ENCODE data around the gene EBF3.

Gene EBF3

DNA sequence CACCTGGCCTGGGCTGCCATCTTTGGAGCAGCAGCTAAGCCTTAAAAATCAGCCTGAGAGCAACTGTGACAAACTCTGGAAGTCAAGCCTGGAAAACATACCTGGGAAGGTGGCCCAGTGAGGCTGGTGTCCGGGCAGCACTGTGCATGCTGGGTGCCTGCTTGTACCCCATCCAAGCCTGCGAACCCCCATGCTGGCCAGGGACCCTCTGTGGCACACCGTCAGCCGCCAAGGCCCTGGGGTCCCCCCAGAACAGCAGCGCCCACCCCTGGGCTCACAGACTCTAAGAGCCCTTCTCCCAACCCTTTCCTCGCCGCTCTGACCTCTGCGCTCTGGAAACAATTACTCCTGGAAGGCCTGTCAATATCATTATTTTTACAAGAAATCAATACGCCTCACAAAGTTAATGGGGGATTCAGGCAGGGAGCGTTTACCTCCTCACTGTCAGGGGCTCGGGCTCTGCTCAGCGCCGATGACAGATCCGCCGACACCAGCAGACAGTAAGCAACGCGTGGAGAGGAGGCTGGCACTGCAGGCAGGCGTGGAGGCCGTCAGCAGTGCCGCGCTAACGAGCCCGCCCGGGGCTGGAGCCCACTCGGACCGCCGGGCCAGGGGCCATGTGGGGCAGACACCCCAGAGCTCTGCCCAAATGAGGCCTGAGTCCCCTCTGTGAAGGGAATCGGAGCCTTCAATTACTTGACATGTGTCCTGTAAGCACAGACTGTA, 54.4 kb downstream of the EBF3 start:
- DNase-seq: no peak

- DNase-seq: no peak
These were observed 55.0 kb downstream of the EBF3 start for GRCh38 chr10:129909080-129909479.

DNA sequence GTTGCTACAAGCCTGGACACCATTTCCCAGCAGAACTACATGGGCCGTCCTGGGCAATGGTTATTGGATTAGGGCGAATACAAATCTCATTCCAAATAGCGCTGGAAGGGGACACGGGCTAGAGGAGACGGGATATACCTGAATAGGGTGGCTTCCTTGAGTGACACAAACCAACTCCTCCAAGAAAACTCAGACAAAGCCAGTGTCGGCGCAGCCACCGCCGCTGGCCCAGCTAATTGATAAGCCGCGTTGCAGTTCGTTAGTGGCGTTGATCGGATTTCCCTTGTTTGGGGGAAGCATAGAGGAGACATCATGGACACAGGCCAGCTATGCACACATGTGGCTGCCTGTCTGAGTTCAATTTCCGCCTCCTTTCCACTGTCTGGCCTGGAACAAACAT, 55.7 kb downstream of the EBF3 start:
- DNase-seq: no peak

DNA sequence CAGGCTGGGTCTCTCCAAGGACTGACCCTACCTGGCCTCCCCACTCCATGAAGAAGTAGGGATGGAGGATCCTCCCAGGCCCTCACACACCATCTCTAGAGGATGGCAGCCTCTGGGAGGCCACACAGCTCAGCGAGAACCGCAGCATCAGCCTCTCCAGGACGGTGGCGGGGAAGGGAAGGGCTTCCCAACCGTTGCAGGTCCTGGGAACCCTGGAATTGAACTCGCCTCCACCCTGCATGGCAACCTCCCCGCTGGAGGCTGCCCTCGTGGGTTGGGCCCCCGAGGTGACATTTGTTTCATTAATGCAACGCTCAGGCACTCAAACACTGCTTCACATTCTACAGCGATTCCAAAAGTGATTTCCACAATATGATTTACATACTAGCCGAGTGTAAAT, 58.5 kb downstream of the EBF3 start:
- DNase-seq: no peak

- no peak for DNase-seq
These were observed 59.8 kb downstream of the EBF3 start for GRCh38 chr10:129904323-129904722.

- no peak for DNase-seq
These were observed 62.6 kb downstream of the EBF3 start for GRCh38 chr10:129901389-129902006.

GRCh38 chr10:129900825-129901224, 63.2 kb downstream of the EBF3 start:
- DNase-seq: no peak

DNA sequence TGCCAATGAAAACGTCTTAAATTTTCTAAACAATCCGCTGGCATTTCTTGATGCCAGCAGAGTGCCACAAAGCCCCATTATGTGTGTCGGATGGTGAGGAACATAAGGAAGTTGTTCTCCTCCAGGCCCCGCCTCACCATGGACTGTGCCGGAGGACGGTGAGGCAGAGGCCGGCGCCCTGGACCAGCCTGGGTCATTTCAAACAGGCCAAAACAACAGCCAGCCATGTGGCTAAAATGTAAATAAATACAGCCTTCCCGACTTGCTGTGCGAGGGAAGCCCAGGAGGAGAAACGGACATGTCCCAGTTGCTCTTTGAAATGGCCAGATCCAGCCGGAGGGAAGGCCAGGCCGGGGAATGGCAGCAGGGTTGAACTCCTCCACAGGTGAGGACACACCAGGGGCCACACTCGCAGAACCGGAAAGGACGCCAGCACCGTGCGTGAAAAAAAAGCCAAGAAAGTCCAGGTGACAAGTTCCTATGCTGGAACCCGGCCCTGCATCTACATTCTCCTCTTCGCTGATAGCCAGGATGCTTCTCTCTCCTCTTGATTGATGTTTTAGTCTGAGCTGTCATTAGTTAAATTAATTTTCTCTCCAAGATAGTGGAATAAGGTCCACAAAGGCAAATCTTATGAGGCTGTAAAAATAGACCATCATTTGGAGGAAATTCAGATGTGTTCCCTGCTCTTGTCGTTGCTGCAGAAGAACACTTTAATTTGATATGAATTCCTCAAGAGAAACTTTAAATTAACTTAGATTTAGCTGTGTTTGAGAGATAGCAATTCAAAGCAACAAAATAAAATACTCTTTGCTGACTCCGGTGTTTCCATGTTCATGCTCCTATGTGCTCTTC, 64.6 kb downstream of the EBF3 start:
- DNase-seq: no peak

- no peak for DNase-seq
These were observed 65.3 kb downstream of the EBF3 start for GRCh38 chr10:129898706-129899268.

GRCh38 chr10:129897871-129898626, 66.0 kb downstream of the EBF3 start:
- no peak for DNase-seq

DNA sequence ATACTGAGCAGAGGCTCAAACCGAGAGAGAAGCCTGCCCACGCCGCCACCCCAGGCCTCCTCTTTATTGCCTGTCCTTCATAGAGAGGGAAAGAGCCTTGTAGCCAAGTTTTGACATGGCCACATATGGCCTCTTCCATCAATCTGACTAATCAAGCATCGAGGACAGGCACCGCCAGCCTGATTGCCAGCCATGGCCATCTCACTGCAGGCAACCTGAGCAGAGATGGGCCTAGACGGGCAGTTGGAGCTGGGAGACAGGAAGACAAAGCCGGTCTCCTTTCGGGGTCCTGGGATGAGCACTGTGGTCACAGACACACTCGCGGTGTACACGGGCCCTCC, 67.2 kb downstream of the EBF3 start:
- no peak for DNase-seq

- no peak for DNase-seq
These were observed 67.8 kb downstream of the EBF3 start for GRCh38 chr10:129896136-129896859.

DNA sequence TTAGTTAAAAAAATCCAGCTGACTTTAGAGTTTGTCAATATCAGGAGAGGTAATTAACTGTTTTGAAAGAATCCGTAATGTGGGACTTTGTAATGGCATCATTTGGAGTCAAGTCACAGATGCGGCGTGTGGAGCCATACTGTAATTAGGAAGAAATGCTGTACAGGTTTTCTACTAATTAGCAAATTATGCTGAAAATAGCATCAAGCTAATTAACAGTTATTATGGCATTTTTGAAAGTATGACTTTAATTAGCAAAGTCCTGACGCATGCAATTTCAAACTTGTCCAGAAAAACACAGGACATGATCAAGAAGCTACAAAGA, 68.3 kb downstream of the EBF3 start:
- DNase-seq: no peak

DNA sequence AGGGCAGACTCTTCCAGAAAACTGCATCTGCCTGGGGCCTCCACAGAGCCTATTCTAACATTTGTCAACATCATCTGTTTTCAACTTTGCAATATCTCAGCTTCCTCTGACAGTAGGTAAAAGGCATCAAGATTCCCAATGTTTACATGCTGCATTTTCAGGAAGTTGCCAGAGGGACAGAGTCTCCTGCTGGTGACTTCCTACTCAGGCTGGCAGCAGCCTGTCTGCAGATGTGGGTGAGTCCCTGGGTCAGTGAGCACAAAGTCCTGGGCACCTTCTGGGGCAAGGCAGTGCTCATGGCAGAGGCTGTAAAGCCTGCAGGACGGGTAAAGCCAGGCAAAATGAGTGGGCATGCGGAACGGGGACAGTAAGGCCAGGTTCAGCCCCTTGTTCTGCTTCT, 69.4 kb downstream of the EBF3 start:
- DNase-seq: no peak

- DNase-seq: no peak
These were observed 70.7 kb downstream of the EBF3 start for GRCh38 chr10:129893104-129894089.

GRCh38 chr10:129892548-129893052, 71.5 kb downstream of the EBF3 start:
- DNase-seq: no peak

DNA sequence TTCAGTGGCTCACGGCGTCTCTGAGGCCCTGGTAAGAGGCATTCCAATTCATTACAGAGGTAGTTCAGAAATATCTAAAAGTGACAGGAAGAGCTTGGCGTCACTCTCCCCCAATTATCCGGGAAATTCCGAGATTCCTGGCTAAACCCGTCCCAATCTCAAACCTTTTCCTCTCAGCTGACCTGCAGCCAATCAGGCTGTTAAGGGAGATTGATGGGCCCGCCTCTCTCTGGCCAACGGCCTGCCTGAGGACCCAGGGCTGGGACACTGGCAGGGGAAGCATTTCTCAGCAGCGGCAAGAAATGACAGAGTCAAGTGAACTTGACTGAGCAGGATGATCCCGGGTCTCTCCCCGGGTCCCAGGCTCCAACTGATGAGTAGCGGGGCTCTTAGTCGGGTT, 72.3 kb downstream of the EBF3 start:
- no peak for DNase-seq

DNA sequence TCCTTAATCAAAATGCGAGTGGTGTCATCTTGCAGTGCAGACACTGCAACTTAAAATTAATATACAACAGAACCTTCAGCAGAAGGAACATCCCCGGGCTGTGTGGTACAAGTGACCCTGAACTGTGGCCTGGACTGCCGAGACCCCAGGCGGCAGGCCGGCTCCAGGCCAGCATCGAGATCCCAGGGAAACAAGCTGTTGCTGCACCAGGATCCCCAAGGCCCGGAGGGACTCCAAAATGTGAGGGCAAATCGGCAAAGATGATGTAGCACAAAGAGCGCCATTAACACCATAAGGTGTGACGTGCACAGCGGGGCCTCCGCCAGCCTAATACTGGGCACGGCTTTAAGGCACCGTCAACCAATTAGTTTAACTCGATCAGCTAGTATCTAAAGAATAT, 73.9 kb downstream of the EBF3 start:
- DNase-seq: no peak

DNA sequence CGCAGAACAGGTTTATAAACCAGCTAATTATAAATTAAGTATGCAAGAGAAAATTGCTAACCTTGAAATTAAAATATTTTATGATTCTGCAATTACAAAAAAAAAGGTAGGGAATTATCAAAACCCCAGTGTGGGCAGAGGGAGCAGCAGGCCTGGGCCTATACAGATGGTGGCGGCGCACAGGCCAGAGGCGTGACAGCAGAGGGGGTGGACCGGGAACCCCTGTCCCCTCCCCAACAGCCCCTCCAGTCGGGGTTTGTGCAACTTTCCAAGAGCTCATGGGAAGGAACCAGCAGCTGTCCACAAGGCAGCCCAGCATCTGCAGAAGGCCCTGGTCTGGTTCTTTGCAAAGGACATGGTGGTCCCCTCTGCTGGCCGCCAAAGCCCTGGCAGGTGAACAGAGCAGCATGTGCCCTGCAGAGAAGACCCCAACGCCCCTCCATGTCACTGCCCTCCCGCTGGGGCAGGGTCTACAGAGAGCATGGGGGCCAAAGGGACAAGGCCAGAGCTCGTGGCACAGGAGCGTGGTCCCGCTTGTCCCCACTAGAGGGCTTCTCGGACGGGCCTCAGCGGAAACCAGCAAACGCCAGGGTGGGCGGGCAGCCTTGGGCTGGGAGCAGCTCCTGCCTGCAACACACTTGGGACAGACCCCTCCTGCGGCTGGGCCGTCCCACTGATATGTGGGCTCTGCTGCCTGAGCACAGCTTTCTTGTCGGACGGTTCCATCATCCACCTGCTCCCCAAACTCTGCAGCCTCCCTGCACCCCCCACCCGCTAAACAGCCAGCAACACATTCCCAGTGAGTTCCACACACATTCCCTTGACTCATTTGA, 75.1 kb downstream of the EBF3 start:
- DNase-seq: no peak

All from NCI-H2081 treated with DMSO at 0.1 percent for 48 hours (cell line).